ENCODE measurements around the gene CAV1.

CAV1 gene

DNA sequence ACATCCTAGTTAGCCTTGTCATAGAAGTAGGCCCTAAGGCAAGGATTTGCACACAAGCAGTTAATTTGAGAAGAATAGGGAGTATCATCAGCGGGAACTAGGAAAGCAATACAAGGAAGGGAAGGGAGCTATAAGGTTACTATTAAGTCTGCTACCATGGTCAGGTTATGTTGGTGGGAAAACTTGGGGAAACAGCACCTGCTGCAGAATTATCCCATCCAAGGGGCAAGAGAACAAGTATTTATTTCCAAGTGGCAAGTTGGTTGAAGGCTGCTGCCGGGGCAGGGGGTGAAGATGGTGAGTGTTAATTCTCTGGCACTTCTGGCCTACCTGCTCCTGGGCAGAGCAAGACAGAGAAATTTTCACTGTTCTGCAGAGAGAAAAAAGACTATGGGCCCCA, 55.0 kb downstream of the CAV1 start:
- in situ Hi-C loops (cut with HindIII; ENCODE audit: low sequenced_read_pairs): loop anchor here (5.0 kb wide), 1 partner anchor 58 kb away; no protein-coding TSS in a partner anchor
- TF ChIP-seq CTCF (IDR thresholded peaks at IDR 0.05; ENCODE audit: low read depth, low read length, missing control alignments): no peak
- no peak for DNase-seq (ENCODE audit: low read depth)
- H3K4me3 ChIP-seq (ENCODE audit: low read depth, low read length): no peak overlapping the region

GRCh38 chr7:116582164-116582732, 57.4 kb downstream of the CAV1 start:
- no peak for DNase-seq (ENCODE audit: low read depth)
- TF ChIP-seq CTCF (IDR thresholded peaks at IDR 0.05; ENCODE audit: low read depth, low read length, missing control alignments): peak; percentile 56
- H3K4me3 ChIP-seq (ENCODE audit: low read depth, low read length): no peak overlapping the region
- in situ Hi-C loops (cut with HindIII; ENCODE audit: low sequenced_read_pairs): no loop called here

- no peak overlapping the region for H3K4me3 ChIP-seq (ENCODE audit: low read depth, low read length)
- no peak for DNase-seq (ENCODE audit: low read depth)
- no peak for TF ChIP-seq CTCF (IDR thresholded peaks at IDR 0.05; ENCODE audit: low read depth, low read length, missing control alignments)
- in situ Hi-C loops (cut with HindIII; ENCODE audit: low sequenced_read_pairs): no loop called here
These were observed 58.1 kb downstream of the CAV1 start for GRCh38 chr7:116582806-116583444.

GRCh38 chr7:116583653-116584052, 58.8 kb downstream of the CAV1 start:
- TF ChIP-seq CTCF (IDR thresholded peaks at IDR 0.05; ENCODE audit: low read depth, low read length, missing control alignments): no peak
- no peak overlapping the region for H3K4me3 ChIP-seq (ENCODE audit: low read depth, low read length)
- DNase-seq (ENCODE audit: low read depth): no peak
- in situ Hi-C loops (cut with HindIII; ENCODE audit: low sequenced_read_pairs): no loop called here

GRCh38 chr7:116584721-116585120, 59.9 kb downstream of the CAV1 start:
- H3K4me3 ChIP-seq (ENCODE audit: low read depth, low read length): no peak overlapping the region
- DNase-seq (ENCODE audit: low read depth): no peak
- TF ChIP-seq CTCF (IDR thresholded peaks at IDR 0.05; ENCODE audit: low read depth, low read length, missing control alignments): no peak
- in situ Hi-C loops (cut with HindIII; ENCODE audit: low sequenced_read_pairs): no loop called here

DNA sequence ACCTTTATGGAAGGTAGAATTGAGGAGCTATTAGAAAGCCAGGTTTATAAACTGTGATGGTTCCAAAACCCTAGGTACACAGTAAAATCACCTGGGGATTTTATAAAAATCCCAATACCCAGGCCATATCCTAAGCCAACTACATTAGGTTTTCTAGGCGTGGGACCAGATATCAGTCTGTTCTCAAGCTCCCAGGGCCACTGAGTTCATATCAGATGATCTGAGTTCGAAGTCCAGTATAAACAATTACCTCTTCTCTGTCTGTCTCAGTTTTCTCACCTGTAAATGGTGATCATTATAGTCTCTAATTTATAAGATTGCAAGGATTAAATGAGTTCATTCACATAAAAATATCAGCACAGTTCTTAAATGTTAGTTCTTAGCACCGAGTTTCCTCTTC, 60.6 kb downstream of the CAV1 start:
- H3K4me3 ChIP-seq (ENCODE audit: low read depth, low read length): no peak overlapping the region
- TF ChIP-seq CTCF (IDR thresholded peaks at IDR 0.05; ENCODE audit: low read depth, low read length, missing control alignments): no peak
- no peak for DNase-seq (ENCODE audit: low read depth)
- in situ Hi-C loops (cut with HindIII; ENCODE audit: low sequenced_read_pairs): no loop called here
